HepG2 (cell line): ENCODE results near the gene AUTS2.

ENCODE experiments used
- ATAD3A ChIP-seq: sonication (generic); formaldehyde crosslinking; IDR thresholded peaks from 2 replicates; pipeline ENCODE4 v1.4.0; 2020; ENCODE audit warnings: missing genetic modification reagents
- HNRNPUL1 ChIP-seq: fragments of 200-400 bp; formaldehyde crosslinking; IDR thresholded peaks from 2 replicates; pipeline ENCODE4 v1.6.1; 2017; ENCODE audit warnings: low read depth, mild to moderate bottlenecking, low read length, moderate library complexity
- ZBTB7B ChIP-seq: sonication (generic); formaldehyde crosslinking; IDR thresholded peaks from 2 replicates; pipeline ENCODE4 v1.4.0; 2020; ENCODE audit warnings: missing genetic modification reagents
- TF ChIP-seq, protein P1 (sequence below): sonication (generic); formaldehyde crosslinking; IDR thresholded peaks from 2 replicates; pipeline ENCODE4 v1.5.1; 2020; ENCODE audit warnings: mild to moderate bottlenecking, missing genetic modification reagents, moderate library complexity
- TF ChIP-seq, protein P2 (sequence below): sonication (generic); formaldehyde crosslinking; IDR thresholded peaks from 2 replicates; pipeline ENCODE4 v1.5.0; 2020; ENCODE audit warnings: mild to moderate bottlenecking, missing genetic modification reagents, moderate library complexity

DNA sequence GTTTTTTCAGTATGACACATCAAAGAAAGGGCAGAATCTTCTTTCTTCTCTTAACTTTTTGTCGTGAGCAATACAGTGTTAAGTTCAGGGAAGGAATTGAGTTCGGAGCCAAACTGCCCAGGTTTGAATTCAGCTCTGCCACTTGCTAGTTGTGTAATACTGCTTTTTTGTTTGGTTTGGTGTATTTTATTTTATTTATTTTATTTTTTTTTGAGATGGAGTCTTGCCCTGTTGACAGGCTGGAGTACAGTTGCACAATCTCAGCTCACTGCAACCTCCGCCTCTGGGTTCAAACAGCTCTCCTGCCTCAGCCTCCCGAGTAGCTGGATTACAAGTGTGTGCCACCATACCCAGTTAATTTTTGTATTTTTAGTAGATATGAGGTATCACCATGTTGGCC, 993.9 kb downstream of the AUTS2 start:
- TF ChIP-seq, protein P1, sequence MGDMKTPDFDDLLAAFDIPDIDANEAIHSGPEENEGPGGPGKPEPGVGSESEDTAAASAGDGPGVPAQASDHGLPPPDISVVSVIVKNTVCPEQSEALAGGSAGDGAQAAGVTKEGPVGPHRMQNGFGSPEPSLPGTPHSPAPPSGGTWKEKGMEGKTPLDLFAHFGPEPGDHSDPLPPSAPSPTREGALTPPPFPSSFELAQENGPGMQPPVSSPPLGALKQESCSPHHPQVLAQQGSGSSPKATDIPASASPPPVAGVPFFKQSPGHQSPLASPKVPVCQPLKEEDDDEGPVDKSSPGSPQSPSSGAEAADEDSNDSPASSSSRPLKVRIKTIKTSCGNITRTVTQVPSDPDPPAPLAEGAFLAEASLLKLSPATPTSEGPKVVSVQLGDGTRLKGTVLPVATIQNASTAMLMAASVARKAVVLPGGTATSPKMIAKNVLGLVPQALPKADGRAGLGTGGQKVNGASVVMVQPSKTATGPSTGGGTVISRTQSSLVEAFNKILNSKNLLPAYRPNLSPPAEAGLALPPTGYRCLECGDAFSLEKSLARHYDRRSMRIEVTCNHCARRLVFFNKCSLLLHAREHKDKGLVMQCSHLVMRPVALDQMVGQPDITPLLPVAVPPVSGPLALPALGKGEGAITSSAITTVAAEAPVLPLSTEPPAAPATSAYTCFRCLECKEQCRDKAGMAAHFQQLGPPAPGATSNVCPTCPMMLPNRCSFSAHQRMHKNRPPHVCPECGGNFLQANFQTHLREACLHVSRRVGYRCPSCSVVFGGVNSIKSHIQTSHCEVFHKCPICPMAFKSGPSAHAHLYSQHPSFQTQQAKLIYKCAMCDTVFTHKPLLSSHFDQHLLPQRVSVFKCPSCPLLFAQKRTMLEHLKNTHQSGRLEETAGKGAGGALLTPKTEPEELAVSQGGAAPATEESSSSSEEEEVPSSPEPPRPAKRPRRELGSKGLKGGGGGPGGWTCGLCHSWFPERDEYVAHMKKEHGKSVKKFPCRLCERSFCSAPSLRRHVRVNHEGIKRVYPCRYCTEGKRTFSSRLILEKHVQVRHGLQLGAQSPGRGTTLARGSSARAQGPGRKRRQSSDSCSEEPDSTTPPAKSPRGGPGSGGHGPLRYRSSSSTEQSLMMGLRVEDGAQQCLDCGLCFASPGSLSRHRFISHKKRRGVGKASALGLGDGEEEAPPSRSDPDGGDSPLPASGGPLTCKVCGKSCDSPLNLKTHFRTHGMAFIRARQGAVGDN, result no peak
- TF ChIP-seq HNRNPUL1 (no peak), ATAD3A (CRISPR knock-in tag) (no peak), ZBTB7B (CRISPR knock-in tag) (no peak)
- TF ChIP-seq, protein P2, sequence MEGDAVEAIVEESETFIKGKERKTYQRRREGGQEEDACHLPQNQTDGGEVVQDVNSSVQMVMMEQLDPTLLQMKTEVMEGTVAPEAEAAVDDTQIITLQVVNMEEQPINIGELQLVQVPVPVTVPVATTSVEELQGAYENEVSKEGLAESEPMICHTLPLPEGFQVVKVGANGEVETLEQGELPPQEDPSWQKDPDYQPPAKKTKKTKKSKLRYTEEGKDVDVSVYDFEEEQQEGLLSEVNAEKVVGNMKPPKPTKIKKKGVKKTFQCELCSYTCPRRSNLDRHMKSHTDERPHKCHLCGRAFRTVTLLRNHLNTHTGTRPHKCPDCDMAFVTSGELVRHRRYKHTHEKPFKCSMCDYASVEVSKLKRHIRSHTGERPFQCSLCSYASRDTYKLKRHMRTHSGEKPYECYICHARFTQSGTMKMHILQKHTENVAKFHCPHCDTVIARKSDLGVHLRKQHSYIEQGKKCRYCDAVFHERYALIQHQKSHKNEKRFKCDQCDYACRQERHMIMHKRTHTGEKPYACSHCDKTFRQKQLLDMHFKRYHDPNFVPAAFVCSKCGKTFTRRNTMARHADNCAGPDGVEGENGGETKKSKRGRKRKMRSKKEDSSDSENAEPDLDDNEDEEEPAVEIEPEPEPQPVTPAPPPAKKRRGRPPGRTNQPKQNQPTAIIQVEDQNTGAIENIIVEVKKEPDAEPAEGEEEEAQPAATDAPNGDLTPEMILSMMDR (CRISPR knock-in tag), result no peak
